Esophagus muscularis mucosa (tissue), 4 donors: Measurements from ENCODE around the gene TF.

Experiments used
- CTCF ChIP-seq, 3 experiments: fragments of 200-600 bp in 2 of 3; fragments of 450-650 bp in 1 of 3; sonication (generic) in 2 of 3; IDR thresholded peaks; one replicate each; pipeline ENCODE4 v1.5.1; 2017 to 2019; ENCODE audit warnings: antibody characterized with exemption in 3 of 3, mild to moderate bottlenecking in 2 of 3, moderate library complexity in 1 of 3
- EP300 ChIP-seq: sonication (generic); formaldehyde crosslinking; IDR thresholded peaks from one replicate; pipeline ENCODE4 v1.6.1; 2017; ENCODE audit warnings: antibody characterized with exemption
- POLR2A ChIP-seq: fragments of 450-650 bp; IDR thresholded peaks from one replicate; pipeline ENCODE4 v1.6.1; 2017; ENCODE audit warnings: antibody characterized with exemption, moderate library complexity, mild to moderate bottlenecking, low read depth
- POLR2AphosphoS5 ChIP-seq, 2 donors: sonication (generic); formaldehyde crosslinking; IDR thresholded peaks; one replicate each; pipeline ENCODE4 v1.6.1; 2017; ENCODE audit warnings: antibody characterized with exemption in 2 of 2

GRCh38 chr3:133756716-133757694, 10.8 kb downstream of the TF start:
- TF ChIP-seq POLR2A (no peak), CTCF (IDR thresholded peaks at IDR 0.05) (no peak), POLR2AphosphoS5 (IDR thresholded peaks at IDR 0.05) (no peak), EP300 (no peak)
